ENCODE results near the gene NXPH4. TPM values are rescaled to one million over a fixed set of nuclear protein-coding genes. Genes with fewer than 3 reads are reported as not detected.

Gene NXPH4
- total RNA-seq, 4 donors from 2014 or later: 7.1 to 26.0 (median 18.3) TPM

- DNase-seq (ENCODE audit: low spot score in 2 of 2): no peak
- peaks cover 76% of the 10 kb centered on the region for H3K4me1 ChIP-seq
- peak overlapping the region; percentile 28 for H3K27ac ChIP-seq
- WGBS: 29% methylated on average over 8 of the region's 9 CpGs
- TF ChIP-seq CTCF (IDR thresholded peaks at IDR 0.05) (no peak), POLR2A (IDR thresholded peaks at IDR 0.05) (no peak), EP300 (IDR thresholded peaks at IDR 0.05) (no peak), POLR2AphosphoS5 (IDR thresholded peaks at IDR 0.05) (no peak)
- peak overlapping the region; percentile 31 for H3K4me3 ChIP-seq
- H3K36me3 ChIP-seq: peaks cover 27% of the 10 kb centered on the region
- H3K27me3 ChIP-seq: peaks cover 46% of the 10 kb centered on the region
- H3K9me3 ChIP-seq: no peaks in the 10 kb centered on the region
These were observed 20.5 kb downstream of the NXPH4 start for GRCh38 chr12:57236925-57237595.

- Histone ChIP-seq H3K27ac (no peak overlapping the region), H3K27me3 (peaks cover 51% of the 10 kb centered on the region), H3K4me1 (peaks cover 81% of the 10 kb centered on the region), H3K36me3 (peaks cover 22% of the 10 kb centered on the region), H3K4me3 (peak overlapping the region; percentile 56), H3K9me3 (no peaks in the 10 kb centered on the region)
- 39% methylated on average over 5 of the region's 5 CpGs for WGBS
- no peak for DNase-seq (ENCODE audit: low spot score in 2 of 2)
- no peak for TF ChIP-seq POLR2AphosphoS5 (IDR thresholded peaks at IDR 0.05)
- TF ChIP-seq POLR2A (IDR thresholded peaks at IDR 0.05): no peak
- TF ChIP-seq CTCF (IDR thresholded peaks at IDR 0.05): no peak
- TF ChIP-seq EP300 (IDR thresholded peaks at IDR 0.05): no peak
These were observed 21.0 kb downstream of the NXPH4 start for GRCh38 chr12:57237596-57237931.

DNA sequence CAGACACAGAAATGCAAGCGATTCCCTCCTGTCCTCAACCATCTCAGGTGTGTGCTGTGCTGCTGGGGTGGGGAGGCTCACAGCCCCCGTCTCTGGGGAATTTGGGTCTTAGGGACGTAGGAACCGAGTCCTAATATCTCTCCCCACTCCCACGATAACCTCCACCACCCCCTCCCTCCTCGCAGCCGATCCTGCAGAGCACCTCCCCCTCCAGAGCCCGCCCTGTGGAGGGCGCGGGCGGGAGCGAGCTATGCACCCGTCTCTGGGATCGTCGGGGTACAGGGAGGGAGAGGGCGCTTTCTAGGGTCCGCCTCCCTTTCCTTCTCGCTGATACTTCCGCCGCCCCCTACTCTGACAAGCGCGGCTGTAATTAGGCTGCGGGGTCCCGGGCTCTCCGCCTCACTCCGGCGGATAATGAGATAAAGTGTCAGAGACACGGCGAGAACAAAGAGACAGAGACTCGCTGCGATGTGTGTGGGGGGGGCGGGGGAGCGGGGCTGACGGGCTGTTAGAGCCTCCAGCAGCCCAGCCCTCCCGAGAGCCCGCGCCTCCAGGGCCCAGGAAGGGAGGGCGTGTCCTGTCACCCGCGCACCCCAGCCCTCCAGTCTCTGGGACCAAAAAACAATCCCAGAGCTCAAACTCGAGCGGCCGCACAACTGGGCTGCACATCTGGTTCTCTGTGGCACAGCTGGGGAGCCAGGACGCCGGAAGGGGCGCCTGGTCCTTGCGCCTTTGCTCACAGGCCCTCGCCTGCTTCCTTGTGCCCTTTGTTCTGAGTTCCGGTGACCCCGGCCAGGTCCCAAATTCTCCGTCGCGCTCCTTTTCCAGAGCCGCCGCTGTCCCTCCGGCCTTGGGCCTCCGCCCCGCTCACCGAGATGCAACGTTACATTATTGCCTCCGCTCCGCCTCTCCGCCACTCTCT, 21.6 kb downstream of the NXPH4 start:
- Histone ChIP-seq H3K4me1 (peaks cover 88% of the 10 kb centered on the region), H3K4me3 (peak overlapping the region; percentile 56), H3K27me3 (peaks cover 57% of the 10 kb centered on the region), H3K36me3 (peaks cover 16% of the 10 kb centered on the region), H3K27ac (no peak overlapping the region), H3K9me3 (no peaks in the 10 kb centered on the region)
- 5% methylated on average over 41 of the region's 63 CpGs for WGBS
- TF ChIP-seq EP300 (IDR thresholded peaks at IDR 0.05) (no peak), CTCF (IDR thresholded peaks at IDR 0.05) (no peak), POLR2AphosphoS5 (IDR thresholded peaks at IDR 0.05) (no peak), POLR2A (IDR thresholded peaks at IDR 0.05) (no peak)
- DNase-seq (ENCODE audit: low spot score in 2 of 2): peak in 1 of 2 donors; percentile 70

DNA sequence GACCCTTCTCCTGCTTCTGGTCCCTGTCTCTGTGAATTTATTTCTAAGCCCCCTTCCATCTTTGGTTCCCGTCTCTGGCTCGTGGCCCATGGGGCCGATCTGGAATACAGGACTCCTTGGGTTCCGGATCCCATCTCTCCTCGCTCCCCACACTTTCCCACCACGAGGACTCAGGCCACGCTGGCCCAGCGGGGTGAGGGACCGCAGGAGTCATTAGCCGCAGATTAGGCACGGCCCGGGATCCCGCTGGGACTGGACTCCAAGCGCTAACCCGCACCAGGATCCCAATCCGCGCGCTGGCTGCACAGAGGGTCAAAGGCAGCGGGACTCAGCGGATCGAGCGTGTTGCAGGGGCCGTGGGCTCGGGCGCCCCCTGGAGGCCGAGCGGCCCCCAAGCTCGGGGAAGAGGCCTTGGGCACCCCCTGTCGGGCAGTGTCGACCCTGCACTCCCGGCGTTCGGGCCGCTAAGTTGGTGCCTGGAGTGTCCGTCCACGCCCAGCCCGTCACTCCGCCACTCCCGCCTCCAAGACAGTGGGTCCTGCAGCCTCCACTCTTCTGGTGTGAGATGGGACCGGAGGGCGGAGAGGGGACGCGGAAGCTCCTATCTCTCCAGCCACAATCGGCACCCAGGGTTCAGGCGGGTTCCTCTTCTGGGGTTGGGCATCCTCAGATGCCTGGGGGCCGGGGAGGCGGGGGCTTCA, 22.4 kb downstream of the NXPH4 start:
- TF ChIP-seq CTCF (IDR thresholded peaks at IDR 0.05) (peak; percentile 100), POLR2AphosphoS5 (IDR thresholded peaks at IDR 0.05) (peak in 1 of 3 donors; percentile 21), EP300 (IDR thresholded peaks at IDR 0.05) (no peak)
- Histone ChIP-seq H3K27me3 (peaks cover 61% of the 10 kb centered on the region), H3K4me1 (peaks cover 96% of the 10 kb centered on the region), H3K27ac (no peak overlapping the region), H3K9me3 (no peaks in the 10 kb centered on the region), H3K4me3 (peak overlapping the region; percentile 56), H3K36me3 (peaks cover 8% of the 10 kb centered on the region)
- 4% methylated on average over 14 of the region's 47 CpGs for WGBS
- peak; percentile 93 for DNase-seq (ENCODE audit: low spot score in 2 of 2)

Data from suprapubic skin (tissue), 4 donors.